DND-41 (cell line): Measurements from ENCODE around the gene RGL3.

Experiments
- EZH2 ChIP-seq: IDR thresholded peaks from 3 replicates; pipeline ENCODE4 v1.6.1; 2012; ENCODE audit warnings: borderline replicate concordance, low read depth, mild to moderate bottlenecking, moderate library complexity, low read length, inconsistent platforms; ENCODE audit not compliant: severe bottlenecking
- TF ChIP-seq, protein P1 (sequence below): IDR thresholded peaks from 2 replicates; pipeline ENCODE4 v1.5.1; 2012; ENCODE audit warnings: borderline replicate concordance, low read length, moderate library complexity, mild to moderate bottlenecking; ENCODE audit not compliant: poor library complexity, severe bottlenecking; ENCODE audit errors: extremely low read depth

DNA sequence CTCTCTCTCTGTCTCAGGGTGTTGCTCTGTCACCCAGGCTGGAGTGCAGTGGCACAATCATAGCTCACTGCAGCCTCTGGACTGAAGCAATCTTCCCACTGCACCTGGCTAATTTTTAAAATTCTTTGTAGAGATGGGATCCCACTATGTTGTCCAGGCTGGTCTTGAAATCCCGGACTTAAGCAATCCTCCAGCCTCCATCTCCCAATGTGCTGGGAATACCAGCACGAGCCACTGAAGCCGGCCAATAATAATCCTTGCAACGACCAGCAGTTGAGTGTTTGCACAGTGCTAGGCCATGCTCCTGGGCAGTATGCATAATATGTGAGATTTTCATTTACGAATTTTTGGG lies 34.4 kb downstream of the RGL3 start:
- TF ChIP-seq, protein P1, sequence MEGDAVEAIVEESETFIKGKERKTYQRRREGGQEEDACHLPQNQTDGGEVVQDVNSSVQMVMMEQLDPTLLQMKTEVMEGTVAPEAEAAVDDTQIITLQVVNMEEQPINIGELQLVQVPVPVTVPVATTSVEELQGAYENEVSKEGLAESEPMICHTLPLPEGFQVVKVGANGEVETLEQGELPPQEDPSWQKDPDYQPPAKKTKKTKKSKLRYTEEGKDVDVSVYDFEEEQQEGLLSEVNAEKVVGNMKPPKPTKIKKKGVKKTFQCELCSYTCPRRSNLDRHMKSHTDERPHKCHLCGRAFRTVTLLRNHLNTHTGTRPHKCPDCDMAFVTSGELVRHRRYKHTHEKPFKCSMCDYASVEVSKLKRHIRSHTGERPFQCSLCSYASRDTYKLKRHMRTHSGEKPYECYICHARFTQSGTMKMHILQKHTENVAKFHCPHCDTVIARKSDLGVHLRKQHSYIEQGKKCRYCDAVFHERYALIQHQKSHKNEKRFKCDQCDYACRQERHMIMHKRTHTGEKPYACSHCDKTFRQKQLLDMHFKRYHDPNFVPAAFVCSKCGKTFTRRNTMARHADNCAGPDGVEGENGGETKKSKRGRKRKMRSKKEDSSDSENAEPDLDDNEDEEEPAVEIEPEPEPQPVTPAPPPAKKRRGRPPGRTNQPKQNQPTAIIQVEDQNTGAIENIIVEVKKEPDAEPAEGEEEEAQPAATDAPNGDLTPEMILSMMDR, result no peak
- no peak for TF ChIP-seq EZH2
